SK-N-SH (cell line): Measurements from ENCODE around the gene PTGIR.

ENCODE experiments used
- POLR2AphosphoS5 ChIP-seq: IDR thresholded peaks from 2 replicates; pipeline ENCODE4 v1.6.1; 2012; ENCODE audit warnings: low read depth, low read length
- RFX5 ChIP-seq: IDR thresholded peaks from 2 replicates; pipeline ENCODE4 v1.6.1; 2012; ENCODE audit warnings: mild to moderate bottlenecking, improper control_type of control experiment, low read length
- TF ChIP-seq, protein P1 (sequence below): fragments of 200-600 bp; sonication (generic); IDR thresholded peaks from 2 replicates; pipeline ENCODE4 v1.6.1; 2017; ENCODE audit warnings: antibody characterized with exemption, mild to moderate bottlenecking, moderate library complexity
- TF ChIP-seq, protein P2 (sequence below): IDR thresholded peaks from 2 replicates; pipeline ENCODE4; 2012

GRCh38 chr19:46661020-46661731, 36.3 kb upstream of the PTGIR start, which contains the start of gene DACT3:
- TF ChIP-seq, protein P1, sequence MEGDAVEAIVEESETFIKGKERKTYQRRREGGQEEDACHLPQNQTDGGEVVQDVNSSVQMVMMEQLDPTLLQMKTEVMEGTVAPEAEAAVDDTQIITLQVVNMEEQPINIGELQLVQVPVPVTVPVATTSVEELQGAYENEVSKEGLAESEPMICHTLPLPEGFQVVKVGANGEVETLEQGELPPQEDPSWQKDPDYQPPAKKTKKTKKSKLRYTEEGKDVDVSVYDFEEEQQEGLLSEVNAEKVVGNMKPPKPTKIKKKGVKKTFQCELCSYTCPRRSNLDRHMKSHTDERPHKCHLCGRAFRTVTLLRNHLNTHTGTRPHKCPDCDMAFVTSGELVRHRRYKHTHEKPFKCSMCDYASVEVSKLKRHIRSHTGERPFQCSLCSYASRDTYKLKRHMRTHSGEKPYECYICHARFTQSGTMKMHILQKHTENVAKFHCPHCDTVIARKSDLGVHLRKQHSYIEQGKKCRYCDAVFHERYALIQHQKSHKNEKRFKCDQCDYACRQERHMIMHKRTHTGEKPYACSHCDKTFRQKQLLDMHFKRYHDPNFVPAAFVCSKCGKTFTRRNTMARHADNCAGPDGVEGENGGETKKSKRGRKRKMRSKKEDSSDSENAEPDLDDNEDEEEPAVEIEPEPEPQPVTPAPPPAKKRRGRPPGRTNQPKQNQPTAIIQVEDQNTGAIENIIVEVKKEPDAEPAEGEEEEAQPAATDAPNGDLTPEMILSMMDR = no peak
- TF ChIP-seq POLR2AphosphoS5 (no peak), RFX5 (peak; percentile 79)
- TF ChIP-seq, protein P2, sequence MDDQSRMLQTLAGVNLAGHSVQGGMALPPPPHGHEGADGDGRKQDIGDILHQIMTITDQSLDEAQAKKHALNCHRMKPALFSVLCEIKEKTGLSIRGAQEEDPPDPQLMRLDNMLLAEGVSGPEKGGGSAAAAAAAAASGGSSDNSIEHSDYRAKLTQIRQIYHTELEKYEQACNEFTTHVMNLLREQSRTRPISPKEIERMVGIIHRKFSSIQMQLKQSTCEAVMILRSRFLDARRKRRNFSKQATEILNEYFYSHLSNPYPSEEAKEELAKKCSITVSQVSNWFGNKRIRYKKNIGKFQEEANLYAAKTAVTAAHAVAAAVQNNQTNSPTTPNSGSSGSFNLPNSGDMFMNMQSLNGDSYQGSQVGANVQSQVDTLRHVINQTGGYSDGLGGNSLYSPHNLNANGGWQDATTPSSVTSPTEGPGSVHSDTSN = 0 out of 2 replicates have a peak, but pooled peaks have one; percentile 4
